Activated B cell treated with CpG ODN at 0.5 μM for 24 hours (primary cell): ENCODE results near the gene USP20. TPM values are rescaled to one million over a fixed set of nuclear protein-coding genes. Genes with fewer than 3 reads are reported as not detected.

Experiments used
- ATAC-seq: fragments of 200-7000 bp; cut with Tn5 transposase; one replicate; pipeline ENCODE4 v1.10.0; 2021; ENCODE audit warnings: low read depth, mild to moderate bottlenecking, moderate library complexity
- CTCF ChIA-PET: fragments of 350-600 bp; sonication (Branson Sonifier 250); formaldehyde crosslinking; loops from one replicate; lab custom pipeline; 2021; ENCODE audit warnings: antibody characterized with exemption; lab: Charles Lee
- POLR2A ChIA-PET: fragments of 350-600 bp; sonication (Branson Sonifier 250); formaldehyde crosslinking; loops from one replicate; lab custom pipeline; 2021; ENCODE audit warnings: antibody characterized with exemption; lab: Charles Lee
- DNase-seq: peaks from one replicate; pipeline ENCODE4 v3.0.0; 2022
- H3K27ac Mint-ChIP-seq: one replicate; pipeline ENCODE4 v1.8.0; 2020; ENCODE audit warnings: mixed read lengths
- H3K27me3 Mint-ChIP-seq: one replicate; pipeline ENCODE4 v1.8.0; 2021; ENCODE audit warnings: mixed read lengths
- H3K36me3 Mint-ChIP-seq: one replicate; pipeline ENCODE4 v1.8.0; 2021; ENCODE audit warnings: low read depth, mixed read lengths
- H3K4me1 Mint-ChIP-seq: one replicate; pipeline ENCODE4 v1.8.0; 2021; ENCODE audit warnings: mixed read lengths
- H3K4me3 Mint-ChIP-seq: one replicate; pipeline ENCODE4 v1.8.0; 2020; ENCODE audit warnings: mild to moderate bottlenecking, mixed read lengths
- H3K9me3 Mint-ChIP-seq: one replicate; pipeline ENCODE4 v1.8.0; 2020; ENCODE audit warnings: mixed read lengths
- intact Hi-C: fragments of 100-400 bp; cut with micrococcal nuclease; formaldehyde crosslinking; loops from one replicate; pipeline ENCODE4 v1.15.1; 2024
- total RNA-seq: library from RNA; stranded (reverse); gene quantifications from 2 replicates; pipeline ENCODE4 v1.2.3, GENCODE V29; 2022
- TF ChIP-seq, protein P1 (sequence below): fragments of 200-600 bp; IDR thresholded peaks from one replicate; pipeline ENCODE4 v1.8.0; 2022; ENCODE audit warnings: antibody characterized with exemption, mild to moderate bottlenecking

Gene USP20
- total RNA-seq, 1 donor from 2014 or later, result 31.6 TPM

DNA sequence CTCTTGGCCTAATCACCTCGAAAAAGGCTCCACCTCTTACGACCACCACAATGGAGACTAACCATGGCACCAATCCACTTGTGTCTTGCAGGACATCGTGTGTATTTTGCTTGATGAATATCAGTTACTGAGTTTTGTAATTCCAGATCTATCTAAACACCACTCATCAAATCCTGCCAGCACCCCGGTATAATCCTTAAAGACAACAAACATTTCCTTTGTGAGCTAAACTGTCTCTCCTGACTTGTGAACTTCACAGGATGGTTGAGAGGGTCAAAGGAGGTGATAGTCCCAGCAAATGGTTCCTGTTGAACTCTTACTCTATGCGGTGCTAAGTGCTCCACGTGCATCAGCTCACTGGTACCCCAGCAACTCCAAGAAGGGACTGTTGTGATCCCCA lies 36.3 kb upstream of the USP20 start:
- peaks cover 4% of the 10 kb centered on the region for H3K36me3 Mint-ChIP-seq
- TF ChIP-seq, protein P1, sequence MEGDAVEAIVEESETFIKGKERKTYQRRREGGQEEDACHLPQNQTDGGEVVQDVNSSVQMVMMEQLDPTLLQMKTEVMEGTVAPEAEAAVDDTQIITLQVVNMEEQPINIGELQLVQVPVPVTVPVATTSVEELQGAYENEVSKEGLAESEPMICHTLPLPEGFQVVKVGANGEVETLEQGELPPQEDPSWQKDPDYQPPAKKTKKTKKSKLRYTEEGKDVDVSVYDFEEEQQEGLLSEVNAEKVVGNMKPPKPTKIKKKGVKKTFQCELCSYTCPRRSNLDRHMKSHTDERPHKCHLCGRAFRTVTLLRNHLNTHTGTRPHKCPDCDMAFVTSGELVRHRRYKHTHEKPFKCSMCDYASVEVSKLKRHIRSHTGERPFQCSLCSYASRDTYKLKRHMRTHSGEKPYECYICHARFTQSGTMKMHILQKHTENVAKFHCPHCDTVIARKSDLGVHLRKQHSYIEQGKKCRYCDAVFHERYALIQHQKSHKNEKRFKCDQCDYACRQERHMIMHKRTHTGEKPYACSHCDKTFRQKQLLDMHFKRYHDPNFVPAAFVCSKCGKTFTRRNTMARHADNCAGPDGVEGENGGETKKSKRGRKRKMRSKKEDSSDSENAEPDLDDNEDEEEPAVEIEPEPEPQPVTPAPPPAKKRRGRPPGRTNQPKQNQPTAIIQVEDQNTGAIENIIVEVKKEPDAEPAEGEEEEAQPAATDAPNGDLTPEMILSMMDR, result no peak
- DNase-seq (no peak), ATAC-seq (no peak)
- peaks cover 4% of the 10 kb centered on the region for H3K27me3 Mint-ChIP-seq
- H3K9me3 Mint-ChIP-seq, result no peaks in the 10 kb centered on the region
- no peak overlapping the region for H3K27ac Mint-ChIP-seq
- intact Hi-C loops, result no loop called here
- peaks cover 8% of the 10 kb centered on the region for H3K4me1 Mint-ChIP-seq
- ChIA-PET CTCF (interaction anchor here (1.2 kb wide), 1 partner anchor 9 kb away, joined by 3 read pairs; no protein-coding TSS in a partner anchor), POLR2A (no interaction called here)
- no peak overlapping the region for H3K4me3 Mint-ChIP-seq

DNA sequence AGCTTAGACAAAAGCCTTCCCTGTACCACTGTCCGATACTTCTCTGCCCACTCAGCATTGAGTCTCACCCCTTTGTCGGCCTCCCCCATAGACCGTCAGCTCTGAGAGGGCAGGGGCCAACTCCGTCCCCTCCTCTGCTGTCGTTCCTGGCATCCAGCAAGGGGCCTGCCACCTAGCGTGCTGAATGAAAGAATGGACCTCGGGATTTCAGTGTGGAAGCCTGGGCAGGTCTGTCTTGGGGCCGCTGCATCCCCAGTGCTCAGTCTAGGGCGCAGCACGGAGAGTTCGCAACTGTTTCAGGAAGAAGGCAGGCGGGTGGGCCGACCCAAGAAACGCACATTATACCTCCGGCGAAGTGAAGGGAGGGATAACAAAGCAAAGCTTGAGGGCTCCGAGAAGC lies 33.8 kb upstream of the USP20 start:
- ChIA-PET CTCF (interaction anchor here (1.0 kb wide), 1 partner anchor 11 kb away, joined by 3 read pairs; no protein-coding TSS in a partner anchor), POLR2A (interaction anchor here (1.0 to 1.1 kb wide), 2 partner anchors 33 to 440 kb away, joined by 6 to 7 read pairs; no protein-coding TSS in a partner anchor)
- ATAC-seq (no peak), DNase-seq (no peak)
- no peaks in the 10 kb centered on the region for H3K9me3 Mint-ChIP-seq
- no peaks in the 10 kb centered on the region for H3K27me3 Mint-ChIP-seq
- intact Hi-C loops, result loop anchor here (5.0 kb wide), 1 partner anchor 436 kb away; no protein-coding TSS in a partner anchor
- H3K36me3 Mint-ChIP-seq, result peaks cover 17% of the 10 kb centered on the region
- TF ChIP-seq, protein P1, result no peak
- H3K4me1 Mint-ChIP-seq, result peaks cover 22% of the 10 kb centered on the region
- peak overlapping the region; percentile 51 for H3K4me3 Mint-ChIP-seq
- no peak overlapping the region for H3K27ac Mint-ChIP-seq

DNA sequence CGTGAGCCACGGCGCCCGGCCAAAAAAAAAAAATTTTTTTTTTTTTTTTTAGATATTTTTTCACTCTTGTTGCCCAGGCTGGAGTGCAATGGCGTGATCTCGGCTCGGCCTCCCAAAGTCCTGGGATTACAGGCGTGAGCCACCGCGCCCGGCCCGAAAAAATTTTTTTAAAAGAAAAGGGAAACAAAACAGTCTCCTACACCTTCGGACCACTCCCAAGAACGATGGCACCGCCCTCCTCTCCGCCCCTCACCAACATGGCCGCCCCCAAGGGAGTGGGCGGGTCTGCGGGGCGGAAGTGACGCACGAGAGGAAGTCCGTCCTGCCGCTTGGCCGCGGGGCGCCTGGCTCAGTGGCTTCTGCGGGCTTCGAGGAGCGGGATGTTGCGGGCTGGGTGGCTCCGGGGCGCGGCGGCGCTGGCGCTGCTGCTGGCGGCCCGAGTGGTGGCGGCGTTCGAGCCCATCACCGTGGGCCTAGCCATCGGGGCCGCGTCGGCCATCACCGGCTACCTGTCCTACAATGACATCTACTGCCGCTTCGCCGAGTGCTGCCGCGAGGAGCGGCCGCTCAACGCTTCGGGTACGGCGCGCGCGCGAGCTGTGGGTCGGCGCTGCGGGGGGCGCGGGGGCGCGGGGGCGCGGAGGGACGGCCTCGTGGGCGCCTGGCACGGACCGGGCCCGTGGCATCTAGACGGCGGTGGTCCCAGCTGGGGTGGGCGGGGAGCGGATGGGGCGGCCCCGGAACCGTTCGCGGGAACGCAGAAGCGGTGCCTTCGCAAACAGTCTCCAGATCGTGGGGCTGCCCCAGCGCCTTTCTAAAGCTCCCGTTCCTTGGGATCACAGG lies 32.2 kb upstream of the USP20 start, which contains the start of gene TOR1B:
TOR1B (plus strand) TSS at position 352 of the 843 bp plus-strand sequence; CDS start at position 381, 29 bp downstream.
- TF ChIP-seq, protein P1, result no peak
- H3K9me3 Mint-ChIP-seq, result no peaks in the 10 kb centered on the region
- peak within 1 kb of the TSS; percentile 92 for H3K4me3 Mint-ChIP-seq
- intact Hi-C loops, result loop anchor here (1.0 to 5.0 kb wide), 6 partner anchors 21 to 776 kb away; partner anchors contain the start of genes ASB6, C9orf78, FUBP3 and TOR1A
- peak within 1 kb of the TSS; percentile 93 for H3K27ac Mint-ChIP-seq
- ChIA-PET CTCF (interaction anchor here (0.7 kb wide), 1 partner anchor 663 kb away, joined by 3 read pairs; no protein-coding TSS in a partner anchor), POLR2A (interaction anchor here (0.5 to 3.2 kb wide), 14 partner anchors 17 to 1306 kb away, joined by 3 to 10 read pairs (median 5); partner anchors contain the start of genes C9orf78, TOR1A and USP20)
- DNase-seq (peak; percentile 99), ATAC-seq (peak; percentile 95)
- peaks cover 22% of the 10 kb centered on the region for H3K4me1 Mint-ChIP-seq
- H3K27me3 Mint-ChIP-seq, result no peaks in the 10 kb centered on the region
- H3K36me3 Mint-ChIP-seq, result peaks cover 28% of the 10 kb centered on the region

DNA sequence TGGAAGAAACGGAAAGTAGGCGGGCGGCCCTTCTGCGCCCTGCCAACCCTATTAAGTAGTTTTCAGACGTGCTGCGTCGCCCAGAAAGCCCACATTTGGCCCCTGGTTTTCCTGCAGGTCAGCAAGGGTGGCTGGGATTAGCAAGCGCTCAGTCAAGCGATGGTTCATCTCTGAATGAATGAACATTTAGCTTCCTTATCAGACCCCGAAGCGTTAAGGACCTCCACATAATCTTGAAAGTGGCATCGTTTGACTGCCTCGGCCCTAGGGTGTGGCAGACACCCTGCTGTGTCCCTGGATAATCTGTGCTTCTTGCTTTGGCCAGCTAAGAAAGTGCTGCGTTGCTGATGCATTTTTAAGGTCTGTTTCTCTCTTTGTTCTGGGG lies 31.6 kb upstream of the USP20 start:
- ChIA-PET CTCF (interaction anchor here (0.7 kb wide), 1 partner anchor 663 kb away, joined by 3 read pairs; no protein-coding TSS in a partner anchor), POLR2A (interaction anchor here (0.8 to 3.2 kb wide), 5 partner anchors 17 to 32 kb away, joined by 3 to 10 read pairs (median 4); partner anchors contain the start of genes C9orf78, TOR1A and USP20)
- H3K27ac Mint-ChIP-seq, result peak overlapping the region; percentile 50
- no peaks in the 10 kb centered on the region for H3K27me3 Mint-ChIP-seq
- no peaks in the 10 kb centered on the region for H3K9me3 Mint-ChIP-seq
- intact Hi-C loops, result loop anchor here (1.0 to 5.0 kb wide), 6 partner anchors 21 to 776 kb away; partner anchors contain the start of genes ASB6, C9orf78, FUBP3 and TOR1A
- peaks cover 32% of the 10 kb centered on the region for H3K36me3 Mint-ChIP-seq
- DNase-seq (no peak), ATAC-seq (no peak)
- H3K4me1 Mint-ChIP-seq, result peaks cover 22% of the 10 kb centered on the region
- H3K4me3 Mint-ChIP-seq, result peak overlapping the region; percentile 92
- TF ChIP-seq, protein P1, result no peak
